Measurements from ENCODE around the gene TM4SF5. TPM values are rescaled to one million over a fixed set of nuclear protein-coding genes. Genes with fewer than 3 reads are reported as not detected.
A peak's percentile ranks its signal among the peaks of the same experiment; 100 is the strongest.

Gene TM4SF5
- total and polyA plus RNA-seq, 2 of the 8 experiments (the other 6 are each of a cell fraction or from before 2014, with no cell fraction given): not detected

DNA sequence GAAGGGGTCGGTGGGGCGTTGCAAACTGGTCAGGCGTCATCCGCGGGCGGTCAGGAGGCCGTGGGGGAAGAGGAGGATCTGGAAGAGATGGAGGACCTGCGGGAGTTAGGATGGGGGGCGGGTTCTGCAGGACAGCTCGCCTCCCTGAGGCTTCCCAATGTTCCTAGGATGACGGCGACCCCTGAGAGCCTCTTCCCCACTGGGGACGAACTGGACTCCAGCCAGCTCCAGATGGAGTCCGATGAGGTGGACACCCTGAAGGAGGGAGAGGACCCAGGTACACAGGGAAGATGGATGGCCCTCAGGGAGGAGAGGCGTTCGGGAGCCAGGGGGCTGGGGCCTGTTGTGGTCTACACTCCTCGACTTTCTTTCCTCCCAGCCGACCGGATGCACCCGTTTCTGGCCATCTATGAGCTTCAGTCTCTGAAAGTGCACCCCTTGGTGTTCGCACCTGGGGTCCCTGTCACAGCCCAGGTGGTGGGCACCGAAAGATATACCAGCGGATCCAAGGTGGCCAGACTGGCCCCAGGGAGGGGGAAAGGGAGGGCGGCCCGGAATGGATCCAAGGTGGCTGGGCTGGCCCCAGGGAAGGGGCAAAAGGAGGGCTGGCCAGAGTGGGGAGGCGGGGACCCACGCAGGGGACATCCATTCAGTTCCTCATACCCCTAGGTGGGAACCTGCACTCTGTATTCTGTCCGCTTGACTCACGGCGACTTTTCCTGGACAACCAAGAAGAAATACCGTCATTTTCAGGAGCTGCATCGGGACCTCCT lies 36.1 kb downstream of the TM4SF5 start:
- Histone ChIP-seq H3K4me3 (ENCODE audit: extremely low read depth in 1 of 4, insufficient read depth in 2 of 4, low read depth in 3 of 4, low read length in 4 of 4) (peak overlapping the region; percentile 53 to 97 (median 75)), H3K14ac (ENCODE audit: insufficient read length) (no peak overlapping the region), H3K9me3 (ENCODE audit: insufficient read depth in 2 of 2, low read depth in 1 of 2, low read length in 1 of 2) (no peaks in the 10 kb centered on the region), H3K4ac (replicated peaks; ENCODE audit: insufficient read length, low read depth, low read length) (no peak overlapping the region), H3K23me2 (ENCODE audit: low read depth, low read length) (peaks cover 6% of the 10 kb centered on the region; the same call in 1 of the 2 replicates), H3K79me1 (ENCODE audit: low read depth, low read length) (no peaks in the 10 kb centered on the region), H2BK5ac (ENCODE audit: low read depth, low read length) (no peak overlapping the region), H3K56ac (replicated peaks; ENCODE audit: insufficient read length, low read depth, low read length) (no peak overlapping the region), H4K8ac (ENCODE audit: extremely low read depth, insufficient read depth, low read length) (no peak overlapping the region), H2BK12ac (ENCODE audit: low read depth, low read length) (peak overlapping the region; percentile 39; the same call in 1 of the 2 replicates), H4K91ac (replicated peaks; ENCODE audit: insufficient read length, low read length) (no peak overlapping the region), H2BK20ac (ENCODE audit: low read length) (no peak overlapping the region), H2BK15ac (ENCODE audit: low read length) (no peak overlapping the region), H4K5ac (ENCODE audit: insufficient read length, low read depth, low read length) (no peak overlapping the region), H3K23ac (ENCODE audit: insufficient read length) (no peak overlapping the region), H2AK5ac (ENCODE audit: low read depth, low read length) (no peak overlapping the region), H3K27me3 (replicated peaks in 1 of 4; ENCODE audit: control insufficient read depth in 3 of 4, extremely low read depth in 1 of 4, insufficient read depth in 3 of 4, low read length in 3 of 4) (no peaks in the 10 kb centered on the region; a peak in 1 of 7 replicates), H3K4me1 (replicated peaks in 1 of 4; ENCODE audit: control insufficient read depth in 3 of 4, insufficient read depth in 4 of 4, low read length in 3 of 4) (peaks cover 0 to 5% (median 4%) of the 10 kb centered on the region in 4 experiments; a peak in 3 of 7 replicates), H3K4me2 (ENCODE audit: insufficient read depth in 1 of 2, low read depth in 2 of 2, low read length in 2 of 2) (peak overlapping the region; percentile 75 to 91), H3K9ac (replicated peaks in 1 of 4; ENCODE audit: extremely low read depth in 1 of 4, low read depth in 3 of 4, low read length in 3 of 4) (peak overlapping the region; percentile 3 to 70 (median 56)), H3K27ac (ENCODE audit: low read depth, low read length) (no peak overlapping the region; the same call in 1 of the 2 replicates), H2BK120ac (replicated peaks; ENCODE audit: low read depth, low read length) (no peak overlapping the region), H2AFZ (ENCODE audit: low read length) (no peak overlapping the region), H4K20me1 (replicated peaks in 1 of 2; ENCODE audit: control insufficient read depth in 1 of 2, insufficient read depth in 2 of 2, low read length in 2 of 2) (peaks cover 0 to 1% of the 10 kb centered on the region in 2 experiments), H3K18ac (ENCODE audit: extremely low read depth, low read length) (peak overlapping the region; percentile 48), H3K79me2 (ENCODE audit: control insufficient read depth in 1 of 2, insufficient read depth in 2 of 2, low read length in 2 of 2) (0 out of 4 replicates have a peak, but pooled peaks cover 0 to 3% of the 10 kb centered on the region in 2 experiments), H3K36me3 (ENCODE audit: control insufficient read depth in 2 of 4, insufficient read depth in 4 of 4, low read length in 3 of 4) (peaks cover 0 to 22% (median 5%) of the 10 kb centered on the region in 4 experiments; a peak in 5 of 8 replicates)
- 64% methylated on average over 21 of the region's 32 CpGs; no CpG with 5 or more reads in 1 of the 2 experiments for WGBS, 2 experiments (ENCODE audit: extremely low coverage in 1 of 2, insufficient coverage in 1 of 2, insufficient read length in 1 of 2, insufficient replicate concordance in 2 of 2, low coverage in 1 of 2, low lambda C conversion rate in 2 of 2, missing lambda C conversion rate in 1 of 2)
- POLR2A ChIA-PET (ENCODE audit: partially characterized antibody): interaction anchor here (0.9 to 3.2 kb wide), 12 partner anchors 10 to 132 kb away, joined by 3 to 25 read pairs (median 5); partner anchors contain the start of genes GLTPD2, PSMB6, RNF167 and SLC25A11
- CTCF ChIA-PET (ENCODE audit: partially characterized antibody): interaction anchor here (0.7 to 3.0 kb wide), 8 partner anchors 9 to 97 kb away, joined by 3 to 14 read pairs (median 4); partner anchors contain the start of genes ARRB2 and VMO1
- FAIRE-seq (no peak), DNase-seq (ENCODE audit: low read depth in 1 of 2, low spot score in 2 of 2) (no peak)
- TF ChIP-seq TAF1 (IDR thresholded peaks at IDR 0.05; ENCODE audit: low read depth, low read length): no peak
- no peak for TF ChIP-seq RXRA (IDR thresholded peaks at IDR 0.05; ENCODE audit: insufficient read depth, low read depth, low read length)
- TF ChIP-seq, protein P1, sequence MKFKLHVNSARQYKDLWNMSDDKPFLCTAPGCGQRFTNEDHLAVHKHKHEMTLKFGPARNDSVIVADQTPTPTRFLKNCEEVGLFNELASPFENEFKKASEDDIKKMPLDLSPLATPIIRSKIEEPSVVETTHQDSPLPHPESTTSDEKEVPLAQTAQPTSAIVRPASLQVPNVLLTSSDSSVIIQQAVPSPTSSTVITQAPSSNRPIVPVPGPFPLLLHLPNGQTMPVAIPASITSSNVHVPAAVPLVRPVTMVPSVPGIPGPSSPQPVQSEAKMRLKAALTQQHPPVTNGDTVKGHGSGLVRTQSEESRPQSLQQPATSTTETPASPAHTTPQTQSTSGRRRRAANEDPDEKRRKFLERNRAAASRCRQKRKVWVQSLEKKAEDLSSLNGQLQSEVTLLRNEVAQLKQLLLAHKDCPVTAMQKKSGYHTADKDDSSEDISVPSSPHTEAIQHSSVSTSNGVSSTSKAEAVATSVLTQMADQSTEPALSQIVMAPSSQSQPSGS (IDR thresholded peaks at IDR 0.05; ENCODE audit: low read length): no peak
- TF ChIP-seq RAD21 (IDR thresholded peaks at IDR 0.05 in 1 of 2, conservative IDR thresholded peaks at IDR 0.05 in 1 of 2; ENCODE audit: low read depth in 2 of 2, low read length in 2 of 2): no peak
- TF ChIP-seq PHF8 (conservative IDR thresholded peaks at IDR 0.05; ENCODE audit: low read depth, low read length): no peak
- TF ChIP-seq CHD1 (IDR thresholded peaks at IDR 0.05; ENCODE audit: low read depth, low read length): no peak
- no peak for TF ChIP-seq SP1 (IDR thresholded peaks at IDR 0.05; ENCODE audit: low read depth, low read length)
- no peak for TF ChIP-seq POLR2A (IDR thresholded peaks at IDR 0.05; ENCODE audit: control extremely low read depth in 1 of 2, low read depth in 2 of 2, low read length in 2 of 2)
- TF ChIP-seq RBBP5 (IDR thresholded peaks at IDR 0.05; ENCODE audit: borderline replicate concordance, low read depth, low read length): no peak
- TF ChIP-seq GTF2F1 (IDR thresholded peaks at IDR 0.05; ENCODE audit: borderline replicate concordance, low read depth, low read length): no peak
